CMK (cell line): ENCODE measurements around the gene OR4F15.

Experiments
- DNase-seq: peaks from one replicate; pipeline ENCODE4 v3.0.0-alpha.2; 2010; ENCODE audit warnings: low read depth

Gene OR4F15

GRCh38 chr15:101804375-101804774, 7.6 kb upstream of the OR4F15 start:
- no peak for DNase-seq

GRCh38 chr15:101804941-101805340, 7.1 kb upstream of the OR4F15 start:
- no peak for DNase-seq

GRCh38 chr15:101805605-101806345, 6.2 kb upstream of the OR4F15 start:
- no peak for DNase-seq

GRCh38 chr15:101807345-101807945, 4.6 kb upstream of the OR4F15 start:
- DNase-seq: no peak

GRCh38 chr15:101808201-101808600, 3.8 kb upstream of the OR4F15 start:
- DNase-seq: no peak

- DNase-seq: no peak
Observed at GRCh38 chr15:101810456-101810855, 1.5 kb upstream of the OR4F15 start.

- DNase-seq: no peak
Observed at GRCh38 chr15:101810876-101811275, 1.1 kb upstream of the OR4F15 start.

GRCh38 chr15:101813803-101814534, 2.0 kb downstream of the OR4F15 start:
- DNase-seq: no peak

- no peak for DNase-seq
Observed at GRCh38 chr15:101820781-101821180, 8.8 kb downstream of the OR4F15 start.

GRCh38 chr15:101827257-101827656, 15.3 kb downstream of the OR4F15 start:
- DNase-seq: no peak

GRCh38 chr15:101828774-101829173, 16.8 kb downstream of the OR4F15 start:
- no peak for DNase-seq

GRCh38 chr15:101841656-101842055, 29.7 kb downstream of the OR4F15 start:
- no peak for DNase-seq

GRCh38 chr15:101844916-101845315, 32.9 kb downstream of the OR4F15 start:
- DNase-seq: no peak

- DNase-seq: no peak
Observed at GRCh38 chr15:101852356-101852755, 40.4 kb downstream of the OR4F15 start.
